Activated CD4-positive, alpha-beta T cell treated with anti-CD3 and anti-CD28 coated beads for 48 hours (primary cell): ENCODE results near the gene JAGN1.
"Not testable (repeated sequence)": the region's sequence is repeated elsewhere in the genome, so short reads cannot be mapped to it uniquely, and the experiment has no call there.

Source experiments
- DNase-seq: peaks from one replicate; pipeline ENCODE4 v3.0.0-alpha.2; 2020

The JAGN1 gene

DNA sequence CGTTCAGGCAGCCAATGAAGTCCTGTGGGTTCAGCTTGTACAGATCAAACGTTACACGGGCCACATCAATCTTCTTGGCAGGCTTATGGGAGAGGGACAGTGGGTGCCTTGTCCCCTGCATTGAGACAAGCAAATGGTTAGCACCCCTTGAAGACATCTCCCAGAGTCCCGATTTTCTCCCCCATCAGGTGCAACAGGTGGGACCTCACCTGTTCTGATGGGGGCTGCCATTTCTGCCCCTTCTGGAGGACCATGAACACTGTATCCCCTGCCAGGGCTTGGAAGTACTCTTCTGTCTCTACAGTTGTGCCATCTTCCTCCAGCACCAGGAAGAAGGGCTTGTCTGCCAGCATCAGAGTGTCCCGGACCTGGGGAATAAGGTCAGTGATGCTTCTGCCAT lies 20.5 kb upstream of the JAGN1 start:
- no peak for DNase-seq

DNA sequence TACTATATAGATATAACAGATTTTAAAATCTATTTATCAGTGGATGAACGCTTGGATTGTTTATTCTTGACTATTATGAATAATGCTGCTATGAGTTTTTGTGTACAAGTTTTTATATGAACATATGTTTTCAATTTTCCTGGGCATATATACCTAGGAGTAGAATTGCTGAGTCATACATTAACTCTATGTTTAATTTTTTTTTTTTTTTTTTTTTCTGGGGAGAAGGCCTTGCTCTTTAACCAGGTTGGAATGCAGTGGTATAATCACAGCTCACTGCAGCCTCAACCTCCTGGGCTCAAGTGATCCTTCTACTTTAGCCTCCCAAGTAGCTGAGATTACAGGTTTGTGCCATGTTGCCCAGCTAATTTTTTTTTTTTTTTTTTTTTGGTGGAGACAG lies 19.4 kb upstream of the JAGN1 start:
- no peak for DNase-seq

DNA sequence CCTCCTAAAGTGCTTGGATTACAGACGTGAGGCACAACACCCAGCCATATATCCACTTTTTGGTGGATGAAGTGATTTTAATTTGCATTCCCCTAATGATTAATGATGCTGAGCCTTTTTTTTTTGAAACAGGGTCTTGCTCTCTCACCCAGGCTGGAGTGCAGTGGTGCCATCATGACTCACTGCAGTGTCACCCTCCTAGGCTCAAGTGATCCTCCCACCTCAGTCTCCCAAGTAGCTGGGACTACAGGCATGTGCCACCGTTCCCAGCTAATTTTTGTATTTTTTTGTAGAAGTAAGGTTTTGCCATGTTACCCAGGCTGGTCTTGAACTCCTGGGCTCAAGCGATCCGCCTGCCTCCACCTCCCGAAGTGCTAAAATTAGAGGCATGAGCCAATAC lies 18.3 kb upstream of the JAGN1 start:
- DNase-seq = not testable (repeated sequence)

DNA sequence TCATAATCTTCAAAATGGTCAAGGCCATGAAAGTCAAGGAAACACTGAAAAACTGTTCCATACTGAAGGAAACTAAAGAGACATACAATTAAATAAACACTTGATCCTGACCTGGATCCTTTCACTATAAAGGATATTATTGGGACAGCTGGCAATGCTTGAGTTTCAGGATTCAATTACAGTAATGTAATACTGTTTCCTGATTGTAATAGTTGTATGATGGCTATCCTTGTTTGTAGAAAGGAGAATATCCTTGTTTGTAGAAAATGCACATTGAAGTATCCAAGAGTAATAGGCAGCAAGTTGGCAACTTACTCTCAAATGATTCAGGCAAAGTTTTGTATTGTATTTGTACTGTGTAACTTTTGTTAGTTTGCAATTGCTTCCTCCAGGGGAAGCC lies 15.0 kb upstream of the JAGN1 start:
- no peak for DNase-seq

DNA sequence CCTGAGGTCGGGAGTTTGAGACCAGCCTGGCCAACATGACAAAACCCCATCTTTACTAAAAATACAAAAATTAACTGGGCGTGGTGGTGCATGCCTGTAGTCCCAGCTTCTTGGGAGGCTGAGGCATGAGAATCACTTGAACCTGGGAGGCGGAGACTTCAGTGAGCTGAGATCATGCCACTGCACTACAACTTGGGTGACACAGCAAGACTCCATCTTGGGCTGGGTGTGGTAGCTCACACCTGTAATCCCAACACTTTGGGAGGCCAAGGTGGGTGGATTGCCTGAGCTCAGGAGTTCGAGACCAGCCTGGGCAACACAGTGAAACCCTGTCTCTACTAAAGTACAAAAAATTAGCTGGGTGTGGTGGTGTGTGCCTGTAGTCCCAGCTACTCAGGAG lies 14.2 kb upstream of the JAGN1 start:
- not testable (repeated sequence) for DNase-seq

DNA sequence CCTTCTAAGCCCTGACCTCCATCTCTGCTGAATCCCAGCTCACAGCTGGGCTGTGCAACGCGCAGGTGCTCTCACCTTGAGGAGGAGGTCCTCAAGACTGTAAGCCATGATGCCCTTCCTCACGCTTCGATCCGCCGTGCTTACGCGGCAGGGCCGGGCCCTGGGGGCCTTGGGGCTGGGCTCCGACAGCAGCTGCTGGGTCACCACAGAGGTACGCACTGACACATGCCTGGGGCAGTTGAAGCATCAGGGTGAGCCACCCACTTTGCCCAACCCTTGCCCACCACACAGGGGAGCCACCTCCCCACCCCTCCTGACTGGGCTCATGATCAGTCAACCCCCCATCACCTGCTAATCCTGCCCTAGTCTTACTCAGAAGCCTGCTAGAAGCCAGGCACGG lies 13.4 kb upstream of the JAGN1 start:
- DNase-seq = no peak

DNA sequence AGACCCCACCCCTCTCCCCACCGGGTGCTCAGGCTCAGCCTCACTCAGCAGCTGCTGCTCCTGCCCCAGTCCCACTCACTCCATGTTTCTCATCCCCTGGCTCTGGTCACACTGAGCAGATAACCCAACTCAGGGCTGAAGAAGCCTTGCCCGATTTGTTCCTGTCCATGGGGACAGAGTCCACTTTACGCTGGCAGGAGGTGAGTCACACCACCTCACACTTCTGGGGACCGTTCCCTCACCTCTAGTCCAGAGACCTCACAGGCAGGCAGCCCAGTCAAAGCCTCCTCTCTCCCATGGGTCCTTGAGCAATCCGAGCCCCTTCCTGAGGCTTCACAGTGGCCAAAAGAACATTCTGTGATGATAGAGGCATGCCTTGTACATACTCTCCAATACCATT lies 11.7 kb upstream of the JAGN1 start:
- DNase-seq = no peak

DNA sequence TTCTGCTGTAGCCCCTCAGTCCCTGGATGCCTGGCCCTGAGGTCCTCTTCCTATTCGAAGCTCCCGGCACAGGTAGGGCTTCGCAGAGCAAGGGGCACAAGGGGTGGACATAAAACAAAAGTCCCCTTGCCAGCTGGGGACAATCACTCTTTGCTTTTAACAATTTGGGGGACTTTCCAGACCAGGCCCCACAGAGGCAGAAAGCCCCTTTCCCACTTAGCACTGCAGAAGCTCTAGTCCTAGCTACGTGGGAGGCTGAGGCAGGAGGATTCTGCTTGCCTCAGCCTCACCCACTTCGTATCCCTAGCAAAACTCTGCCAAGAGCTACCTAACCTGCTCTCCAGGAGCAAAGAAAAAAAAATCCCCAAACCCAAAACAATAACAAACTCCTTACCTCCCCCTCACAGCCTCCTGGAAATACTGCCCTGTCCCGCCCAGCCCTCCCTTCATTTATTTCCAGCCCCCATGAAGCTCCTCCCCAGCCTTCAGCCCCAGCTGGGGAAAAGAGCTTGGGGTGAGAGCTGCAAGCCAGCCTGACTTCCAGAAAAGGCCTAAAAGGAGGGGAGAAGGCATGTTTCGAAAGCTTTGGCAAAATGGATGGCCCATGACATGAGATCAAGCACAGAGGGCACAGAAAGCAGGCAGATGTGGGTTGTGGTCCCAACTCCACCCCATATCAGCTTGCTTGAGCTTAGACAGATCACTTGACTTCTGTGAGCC lies 10.4 kb upstream of the JAGN1 start, which contains the start of gene CIDEC:
TSS of gene CIDEC (minus strand) at position 424 of the 720 bp plus-strand sequence. CDS start 1,767 bp downstream, outside the sequence.
- DNase-seq = no peak

DNA sequence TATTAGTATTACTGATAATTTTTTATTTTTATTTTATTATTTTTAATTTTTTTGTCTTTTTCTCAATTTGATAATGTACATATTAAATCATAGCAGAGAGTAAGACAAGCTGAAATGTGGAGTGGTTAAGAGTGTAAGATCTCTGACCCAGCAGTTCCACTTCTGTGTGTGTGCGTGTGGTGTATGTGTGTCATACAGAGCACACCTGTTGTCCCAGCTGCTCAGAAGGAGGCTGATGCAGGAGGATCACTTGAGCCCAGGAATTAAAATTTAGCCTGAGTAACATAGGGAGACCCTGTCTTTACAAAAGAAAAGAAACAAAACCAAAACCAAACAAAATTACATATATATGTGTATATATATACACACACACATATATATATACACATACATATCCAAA lies 9.0 kb upstream of the JAGN1 start:
- DNase-seq = no peak

DNA sequence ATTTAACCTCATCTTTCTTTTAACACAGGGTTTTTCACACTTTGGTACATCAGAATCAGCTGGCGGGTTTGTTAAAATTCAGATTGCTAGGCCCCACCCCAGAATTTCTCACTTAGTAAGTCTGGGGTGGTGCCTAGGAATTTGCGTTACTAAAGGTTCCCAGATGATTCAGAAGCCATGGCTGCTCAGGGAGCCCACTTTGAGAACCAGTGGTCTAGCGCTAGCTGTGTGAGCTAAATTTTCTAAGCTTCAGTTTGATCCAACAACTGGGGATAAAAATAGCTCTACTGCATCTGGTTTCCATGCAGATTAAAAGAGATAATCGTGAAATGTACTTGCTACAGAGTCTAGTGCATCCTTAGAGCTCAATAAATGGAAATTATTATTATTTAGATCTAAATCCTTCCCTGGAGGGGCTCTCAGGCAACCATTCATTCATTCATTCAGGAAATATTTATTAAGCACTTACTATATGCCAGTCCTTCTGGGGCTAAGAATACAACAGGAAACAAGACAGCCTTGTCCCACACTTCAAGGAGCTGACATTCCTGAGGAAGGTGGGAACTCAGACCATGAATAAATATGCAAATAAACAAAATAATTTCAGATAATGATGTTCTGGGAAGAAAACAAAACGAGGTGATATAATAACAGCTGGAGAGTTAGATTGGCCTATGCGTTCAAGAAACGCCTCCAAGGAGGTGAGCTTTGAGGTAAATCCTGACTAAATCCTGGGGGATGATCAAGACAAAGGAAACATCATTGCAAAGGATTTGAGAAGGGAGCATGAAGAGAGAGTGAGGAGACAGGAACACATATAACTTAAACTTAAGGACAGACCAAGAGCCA lies 6.5 kb upstream of the JAGN1 start:
- no peak for DNase-seq

DNA sequence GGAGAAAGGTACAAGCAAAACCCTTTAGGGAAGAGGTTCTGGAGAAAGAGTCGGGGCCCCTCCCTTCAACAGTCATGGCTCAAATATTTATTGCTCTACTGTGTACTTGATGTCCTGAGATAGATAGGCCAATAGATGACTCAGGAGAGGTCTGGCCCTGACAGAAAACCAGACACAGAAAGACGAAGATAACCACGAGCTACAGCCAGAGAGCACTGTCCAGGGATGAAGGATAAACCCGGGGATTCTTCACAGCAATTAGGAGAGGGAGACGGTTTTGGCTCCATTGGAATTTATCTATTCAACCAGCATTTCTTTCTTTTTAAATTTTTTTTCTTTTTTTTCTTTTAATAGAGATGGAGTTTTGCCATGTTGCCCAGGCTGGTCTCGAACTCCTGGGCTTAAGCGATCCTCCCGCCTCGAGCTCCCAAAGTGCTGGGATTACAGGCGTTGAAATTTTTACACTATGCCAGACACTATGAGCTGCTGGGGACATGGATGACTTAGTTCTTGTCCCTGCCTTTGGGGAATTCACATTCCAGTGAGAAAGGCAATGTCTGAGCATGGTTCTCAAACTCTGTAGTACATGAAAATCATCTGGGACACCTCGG lies 5.8 kb upstream of the JAGN1 start:
- no peak for DNase-seq

DNA sequence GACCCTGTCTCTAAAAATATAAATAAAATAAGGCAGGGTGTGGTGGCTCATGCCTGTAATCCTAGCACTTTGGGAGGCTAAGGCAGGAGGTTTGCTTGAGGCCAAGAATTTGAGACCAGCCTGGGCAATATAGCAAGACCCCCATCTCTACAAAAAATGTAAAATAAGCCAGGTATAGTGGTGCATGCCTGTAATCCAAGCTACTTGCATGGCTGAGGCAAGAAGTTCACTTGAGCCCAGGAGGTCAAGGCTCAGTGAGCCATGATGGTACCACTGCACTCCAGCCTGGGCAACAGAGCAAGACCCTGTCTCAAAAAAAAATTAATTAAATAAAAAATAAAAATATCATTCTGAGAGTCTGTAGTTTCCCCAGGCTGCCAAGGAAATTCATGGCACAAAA lies 4.1 kb upstream of the JAGN1 start:
- no peak for DNase-seq

DNA sequence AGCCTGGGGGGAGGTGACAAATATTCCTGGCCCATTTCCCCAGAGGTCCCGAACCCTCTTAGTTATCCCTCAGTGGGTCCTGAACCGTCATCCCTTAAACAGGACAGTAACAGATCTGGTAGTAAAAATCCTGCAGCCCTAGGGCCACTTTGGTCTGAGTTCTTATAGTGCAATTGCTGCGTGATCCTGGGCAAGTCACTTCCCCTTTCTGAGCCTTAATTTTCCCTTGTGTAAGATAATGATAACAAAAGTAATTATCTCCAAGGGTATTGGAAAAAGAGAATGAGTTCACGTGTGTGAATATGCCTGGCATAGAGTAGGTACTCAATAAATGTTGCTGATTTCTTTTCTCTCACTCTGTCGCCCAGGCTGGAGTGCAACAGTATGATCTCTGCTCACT lies 2.9 kb upstream of the JAGN1 start:
- DNase-seq = no peak

DNA sequence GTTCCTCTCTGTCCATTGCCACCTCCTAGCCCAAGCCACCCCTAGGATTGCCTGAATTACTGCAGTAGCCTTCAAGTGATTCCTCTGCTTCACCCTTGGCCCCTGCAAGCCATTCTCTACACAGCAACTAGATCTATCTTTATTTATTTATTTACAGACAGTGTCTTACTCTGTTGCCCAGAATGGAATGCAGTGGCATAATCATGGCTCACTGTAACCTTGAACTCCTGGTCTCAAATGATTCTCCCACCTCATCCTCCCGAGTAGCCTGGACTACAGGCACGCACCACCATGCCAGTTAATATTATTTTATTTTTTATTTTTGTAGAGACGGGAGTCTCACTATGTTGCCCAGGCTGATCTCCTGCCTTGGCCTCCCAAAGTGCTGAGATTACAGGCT lies 1.9 kb upstream of the JAGN1 start:
- DNase-seq = no peak

DNA sequence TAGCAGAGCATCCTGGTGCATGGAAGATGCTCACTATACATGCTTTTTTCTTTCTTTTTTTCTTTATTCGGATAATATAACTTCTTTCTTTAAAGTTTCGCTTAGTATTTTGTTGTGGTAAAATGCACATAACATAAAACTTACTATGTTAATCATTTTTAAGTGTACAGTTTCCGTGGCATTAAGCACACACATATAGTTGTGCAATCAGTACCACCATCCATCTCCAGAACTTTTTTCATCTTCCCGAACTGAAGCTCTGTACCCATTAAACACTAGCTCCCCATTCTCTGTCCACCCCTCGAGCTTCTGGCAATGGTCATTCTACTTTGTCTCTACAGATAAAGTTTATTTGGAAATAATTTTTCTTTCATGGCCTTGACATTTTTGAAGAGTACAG lies 1.0 kb upstream of the JAGN1 start:
- DNase-seq = no peak

DNA sequence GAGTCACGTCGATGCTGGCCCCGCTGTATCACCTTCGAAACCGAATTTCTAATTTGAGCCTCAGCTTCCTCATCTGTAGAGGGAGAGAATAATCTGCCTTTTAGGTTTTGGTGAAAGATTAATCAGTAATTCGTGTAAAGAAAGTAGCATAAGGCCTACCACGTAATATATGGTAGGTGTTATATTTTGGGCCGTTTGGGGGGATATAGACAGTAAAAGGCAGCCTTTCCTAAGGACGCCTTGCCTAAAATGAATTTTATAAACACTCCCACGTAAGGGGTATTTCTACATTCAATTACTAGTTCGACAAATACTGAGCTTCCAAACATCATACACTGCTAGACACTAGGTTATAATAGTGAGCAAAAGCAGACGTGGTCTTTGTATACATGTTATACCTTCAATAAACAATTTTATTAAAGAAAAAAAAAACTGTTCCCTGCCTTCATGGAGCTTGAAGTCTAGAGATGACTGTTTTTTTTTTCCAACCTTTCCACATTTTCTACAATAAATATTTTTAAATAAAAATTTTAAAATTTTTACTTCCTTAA lies 737 bp downstream of the JAGN1 start:
- no peak for DNase-seq

DNA sequence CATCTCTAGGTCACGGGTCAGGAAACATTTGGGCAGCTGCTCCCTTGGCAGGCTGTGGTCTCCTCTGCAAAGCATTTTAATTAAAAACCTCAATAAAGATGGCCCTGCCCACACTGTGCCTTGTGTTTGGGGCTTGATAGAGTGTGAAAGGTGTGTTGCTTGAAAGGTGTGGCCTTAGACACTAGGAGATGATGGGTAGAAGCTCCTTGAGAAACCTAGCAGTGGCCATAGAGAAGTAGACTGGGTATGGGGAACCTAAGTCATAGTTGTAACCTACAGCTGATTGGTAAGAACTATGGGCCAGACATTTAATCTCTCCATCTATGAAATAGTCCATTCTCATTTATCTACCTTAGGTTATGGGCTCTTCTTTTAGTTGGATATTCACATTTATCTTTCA lies 3.3 kb downstream of the JAGN1 start:
- DNase-seq = no peak

DNA sequence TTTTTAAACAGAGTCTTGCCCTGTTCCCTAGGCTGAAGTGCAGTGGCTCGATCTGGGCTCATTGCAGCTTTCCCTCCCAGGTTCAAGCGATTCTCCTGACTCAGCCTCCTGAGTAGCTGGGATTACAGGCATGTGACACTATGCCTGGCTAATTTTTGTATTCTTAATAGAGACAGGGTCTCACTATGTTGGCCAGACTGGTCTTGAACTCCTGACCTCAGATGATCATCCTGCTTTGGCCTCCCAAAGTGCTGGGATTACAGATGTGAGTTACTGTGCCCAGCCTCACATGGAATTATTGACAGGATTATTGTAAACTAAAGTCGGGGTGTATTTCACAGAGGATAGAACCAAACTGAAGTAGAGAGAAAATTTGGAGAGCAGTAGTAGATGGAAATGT lies 5.3 kb downstream of the JAGN1 start:
- not testable (repeated sequence) for DNase-seq

DNA sequence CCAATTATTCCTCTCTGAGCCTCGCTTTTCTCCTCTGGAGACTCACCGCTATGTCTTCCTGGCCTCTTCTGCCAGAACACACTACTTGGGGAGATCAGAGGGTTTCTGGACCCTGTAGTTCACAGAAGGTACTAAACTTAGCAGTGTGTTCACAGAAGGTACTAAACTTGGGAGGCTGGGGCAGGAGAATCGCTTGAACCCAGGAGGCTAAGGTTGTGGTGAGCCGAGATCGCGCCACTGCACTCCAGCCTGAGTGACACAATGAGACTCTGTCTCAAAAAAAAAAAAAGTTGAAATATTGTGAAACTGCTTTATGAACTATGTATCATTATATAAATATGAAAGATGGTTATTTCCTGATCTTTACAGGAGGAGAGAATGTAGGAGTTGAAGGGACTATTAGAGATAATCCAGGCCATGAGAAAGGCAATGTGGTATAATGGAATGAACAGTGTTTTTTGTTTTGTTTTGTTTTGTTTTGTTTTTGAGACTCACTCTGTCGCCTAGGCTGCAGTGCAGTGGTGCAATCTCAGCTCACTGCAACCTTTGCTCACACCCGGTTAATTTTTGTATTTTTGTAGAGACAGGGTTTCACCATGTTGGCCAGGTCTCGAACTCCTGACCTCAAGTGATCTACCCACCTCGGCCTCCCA lies 6.5 kb downstream of the JAGN1 start:
- not testable (repeated sequence) for DNase-seq

DNA sequence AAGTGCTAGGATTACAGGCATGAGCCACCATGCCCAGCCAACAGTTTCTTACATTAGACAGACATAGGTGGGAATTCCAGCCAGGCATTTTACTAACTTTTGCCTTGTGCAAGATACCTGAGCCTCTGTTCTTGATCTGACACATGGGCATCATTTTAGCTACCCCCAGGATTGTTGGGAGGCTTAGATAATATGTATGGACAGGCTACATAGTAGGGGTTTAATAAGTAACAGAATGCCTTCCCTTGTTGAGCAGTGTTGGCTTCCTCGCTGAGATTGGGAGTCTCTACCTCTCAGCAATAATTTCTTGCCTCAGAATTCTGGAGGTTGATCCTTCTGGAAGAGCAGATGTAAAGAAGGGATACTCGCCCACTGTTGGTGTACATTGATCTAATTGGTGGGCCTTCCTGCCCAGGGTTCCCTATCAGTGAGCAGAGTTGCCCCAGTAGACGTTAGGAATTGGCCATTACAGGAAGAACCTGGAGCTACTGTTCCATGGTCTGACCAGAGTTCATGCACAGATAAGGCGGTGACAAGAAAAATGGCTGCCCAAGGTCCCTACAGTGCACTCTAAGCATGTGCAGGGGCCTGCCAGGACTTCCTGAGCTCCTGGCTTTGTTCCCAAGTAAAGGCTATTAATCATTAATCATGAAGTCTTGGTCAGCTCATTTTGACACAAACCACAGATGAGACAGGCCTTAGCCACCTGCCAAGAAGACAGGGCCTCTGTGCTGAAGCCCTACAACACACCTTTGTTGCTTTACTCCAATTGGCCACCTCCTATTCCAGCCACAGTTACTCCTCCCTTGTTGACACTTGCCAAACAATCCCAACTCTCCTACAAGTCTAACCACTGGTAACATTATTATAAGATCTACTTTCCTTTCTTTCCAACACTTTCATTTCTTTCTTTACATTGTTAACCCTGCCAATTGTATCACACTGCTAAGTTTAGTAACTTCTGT lies 7.3 kb downstream of the JAGN1 start:
- DNase-seq = no peak

DNA sequence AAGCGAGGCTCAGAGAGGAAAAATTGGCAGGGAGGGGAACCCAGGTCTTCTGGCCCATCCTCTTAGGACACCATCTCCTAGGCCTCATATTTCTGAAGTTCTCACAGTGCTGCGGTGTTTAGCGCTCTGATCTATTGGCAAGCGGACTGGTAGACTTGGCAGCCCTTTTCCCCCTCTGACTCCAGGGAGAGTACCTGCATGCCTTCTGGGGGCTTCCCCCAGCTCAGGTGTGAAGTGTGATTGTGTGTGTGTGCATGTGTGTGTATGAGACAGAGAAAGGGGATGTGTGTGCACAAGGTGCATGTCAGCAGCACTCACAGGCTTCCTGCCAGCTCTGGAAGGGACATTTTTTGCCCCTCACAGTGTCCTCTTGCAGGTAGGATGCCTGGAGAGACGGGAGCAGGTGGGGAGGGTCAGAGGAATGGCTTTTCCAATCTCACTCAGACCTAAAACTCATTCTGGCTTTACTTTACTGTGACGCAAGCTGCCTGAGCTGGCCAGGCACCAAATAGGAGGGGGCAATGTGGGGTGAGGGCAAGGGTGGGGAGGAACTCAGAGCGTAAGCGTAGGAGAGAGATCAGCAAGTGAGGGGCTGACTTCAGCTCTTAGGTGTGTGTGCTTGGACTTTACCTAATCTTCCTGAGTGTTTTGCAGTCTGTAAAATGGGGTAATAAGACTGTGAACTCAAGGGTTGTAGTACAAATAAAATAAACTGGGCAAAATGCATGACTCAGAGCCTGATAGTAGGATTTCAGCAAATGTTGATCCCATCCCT lies 8.2 kb downstream of the JAGN1 start:
- DNase-seq = no peak
